HEK293T (cell line): ENCODE data around the gene CFAP92.

Source experiments
- ARNT ChIP-seq: fragments of 450-650 bp; IDR thresholded peaks from 2 replicates; pipeline ENCODE4 v1.6.1; 2017; ENCODE audit warnings: mild to moderate bottlenecking
- BHLHE40 ChIP-seq: fragments of 450-650 bp; IDR thresholded peaks from 2 replicates; pipeline ENCODE4 v1.6.1; 2016; ENCODE audit warnings: mild to moderate bottlenecking, moderate library complexity, borderline replicate concordance
- ELF4 ChIP-seq: fragments of 450-650 bp; IDR thresholded peaks from 2 replicates; pipeline ENCODE4 v1.6.1; 2017; ENCODE audit warnings: antibody characterized with exemption
- FOXA1 ChIP-seq: fragments of 450-650 bp; IDR thresholded peaks from 2 replicates; pipeline ENCODE4 v1.6.1; 2016; ENCODE audit warnings: mild to moderate bottlenecking
- FOXK2 ChIP-seq: fragments of 450-650 bp; IDR thresholded peaks from 2 replicates; pipeline ENCODE4 v1.6.1; 2016; ENCODE audit warnings: mild to moderate bottlenecking
- FOXM1 ChIP-seq: fragments of 450-650 bp; IDR thresholded peaks from 2 replicates; pipeline ENCODE4 v1.6.1; 2017; ENCODE audit warnings: mild to moderate bottlenecking, borderline replicate concordance
- HDGF ChIP-seq: fragments of 450-650 bp; IDR thresholded peaks from 2 replicates; pipeline ENCODE4 v1.6.1; 2017; ENCODE audit warnings: antibody characterized with exemption, borderline replicate concordance
- LEF1 ChIP-seq: fragments of 450-650 bp; IDR thresholded peaks from 2 replicates; pipeline ENCODE4 v1.6.1; 2017; ENCODE audit warnings: mild to moderate bottlenecking, borderline replicate concordance
- NFRKB ChIP-seq: fragments of 450-650 bp; IDR thresholded peaks from 2 replicates; pipeline ENCODE4 v1.6.1; 2016; ENCODE audit warnings: mild to moderate bottlenecking, moderate library complexity
- PKNOX1 ChIP-seq: fragments of 450-650 bp; IDR thresholded peaks from 2 replicates; pipeline ENCODE4 v1.6.1; 2016
- SP1 ChIP-seq: fragments of 450-650 bp; IDR thresholded peaks from 2 replicates; pipeline ENCODE4 v1.6.1; 2017
- SUZ12 ChIP-seq: fragments of 450-650 bp; IDR thresholded peaks from 2 replicates; pipeline ENCODE4 v1.6.1; 2016; ENCODE audit warnings: mild to moderate bottlenecking
- TARDBP ChIP-seq: fragments of 450-650 bp; IDR thresholded peaks from 2 replicates; pipeline ENCODE4 v1.6.1; 2016
- ZNF384 ChIP-seq: fragments of 450-650 bp; IDR thresholded peaks from 2 replicates; pipeline ENCODE4 v1.6.1; 2016

GRCh38 chr3:128879125-128879969, 114.5 kb downstream of the CFAP92 start, which contains the start of gene ACAD9:
- TF ChIP-seq TARDBP = no peak
- peak; percentile 45; the same call in 1 of the 2 replicates for TF ChIP-seq NFRKB
- TF ChIP-seq FOXA1 = no peak
- no peak for TF ChIP-seq SP1
- TF ChIP-seq ARNT = peak; percentile 71; the same call in 1 of the 2 replicates
- TF ChIP-seq PKNOX1 = no peak
- TF ChIP-seq FOXM1 = no peak
- peak; percentile 77 for TF ChIP-seq ELF4
- TF ChIP-seq ZNF384 = no peak
- TF ChIP-seq HDGF = no peak
- TF ChIP-seq FOXK2 = no peak
- peak; percentile 46; the same call in 1 of the 2 replicates for TF ChIP-seq BHLHE40
- no peak for TF ChIP-seq LEF1
- TF ChIP-seq SUZ12 = no peak
